Measurements from ENCODE around the gene POU2F1. TPM values are rescaled to one million over a fixed set of nuclear protein-coding genes. Genes with fewer than 3 reads are reported as not detected.

Gene POU2F1
- total and polyA plus RNA-seq, 2 experiments from 2014 or later: 38.8 to 66.1 TPM

GRCh38 chr1:167433884-167434283, 213.2 kb downstream of the POU2F1 start:
- ATAC-seq: no peak
- Histone ChIP-seq H3K4me1 (ENCODE audit: insufficient read depth) (peaks cover 30% of the 10 kb centered on the region), H3K9me2 (ENCODE audit: insufficient read depth) (no peaks in the 10 kb centered on the region; the same call in 1 of the 2 replicates), H3K27ac (ENCODE audit: low read depth) (no peak overlapping the region), H2AFZ (no peak overlapping the region), H3K4me2 (no peak overlapping the region), H3K4me3 (no peak overlapping the region), H3F3A (replicated peaks; ENCODE audit: low read depth) (peaks cover 9% of the 10 kb centered on the region; the same call in 1 of the 2 replicates), H4K20me1 (replicated peaks; ENCODE audit: insufficient read depth) (no peaks in the 10 kb centered on the region), H3K27me3 (ENCODE audit: insufficient read depth) (peaks cover 15% of the 10 kb centered on the region), H3K79me2 (replicated peaks; ENCODE audit: insufficient read depth) (no peaks in the 10 kb centered on the region), H3K36me3 (ENCODE audit: insufficient read depth) (no peaks in the 10 kb centered on the region; the same call in 1 of the 2 replicates)
- no peaks in the 10 kb centered on the region for H3K9me3 Mint-ChIP-seq
- no peak overlapping the region for H3K27ac Mint-ChIP-seq
- peaks cover 39% of the 10 kb centered on the region for H3K4me1 Mint-ChIP-seq
- no peaks in the 10 kb centered on the region; the same call in 2 of the 3 replicates for H3K36me3 Mint-ChIP-seq (ENCODE audit: low read depth)
- TF ChIP-seq NANOG (IDR thresholded peaks at IDR 0.05; ENCODE audit: borderline replicate concordance) (no peak), STAT1 (IDR thresholded peaks at IDR 0.05; ENCODE audit: unreplicated experiment) (no peak), ZNF331 (CRISPR knock-in tag; IDR thresholded peaks at IDR 0.05; ENCODE audit: low read depth) (no peak), EZH2 (IDR thresholded peaks at IDR 0.05; ENCODE audit: low read depth, unreplicated experiment) (no peak), POLR2AphosphoS5 (IDR thresholded peaks at IDR 0.05; ENCODE audit: low read depth) (no peak), JUNB (IDR thresholded peaks at IDR 0.05; ENCODE audit: unreplicated experiment) (no peak), CTCF (conservative IDR thresholded peaks at IDR 0.05; ENCODE audit: low read depth in 2 of 2) (no peak), ZNF114 (CRISPR knock-in tag; IDR thresholded peaks at IDR 0.05) (no peak), EZH2phosphoT487 (IDR thresholded peaks at IDR 0.05; ENCODE audit: unreplicated experiment) (no peak), CREB1 (CRISPR knock-in tag; IDR thresholded peaks at IDR 0.05; ENCODE audit: low read depth) (no peak)
- TF ChIP-seq, protein P1, sequence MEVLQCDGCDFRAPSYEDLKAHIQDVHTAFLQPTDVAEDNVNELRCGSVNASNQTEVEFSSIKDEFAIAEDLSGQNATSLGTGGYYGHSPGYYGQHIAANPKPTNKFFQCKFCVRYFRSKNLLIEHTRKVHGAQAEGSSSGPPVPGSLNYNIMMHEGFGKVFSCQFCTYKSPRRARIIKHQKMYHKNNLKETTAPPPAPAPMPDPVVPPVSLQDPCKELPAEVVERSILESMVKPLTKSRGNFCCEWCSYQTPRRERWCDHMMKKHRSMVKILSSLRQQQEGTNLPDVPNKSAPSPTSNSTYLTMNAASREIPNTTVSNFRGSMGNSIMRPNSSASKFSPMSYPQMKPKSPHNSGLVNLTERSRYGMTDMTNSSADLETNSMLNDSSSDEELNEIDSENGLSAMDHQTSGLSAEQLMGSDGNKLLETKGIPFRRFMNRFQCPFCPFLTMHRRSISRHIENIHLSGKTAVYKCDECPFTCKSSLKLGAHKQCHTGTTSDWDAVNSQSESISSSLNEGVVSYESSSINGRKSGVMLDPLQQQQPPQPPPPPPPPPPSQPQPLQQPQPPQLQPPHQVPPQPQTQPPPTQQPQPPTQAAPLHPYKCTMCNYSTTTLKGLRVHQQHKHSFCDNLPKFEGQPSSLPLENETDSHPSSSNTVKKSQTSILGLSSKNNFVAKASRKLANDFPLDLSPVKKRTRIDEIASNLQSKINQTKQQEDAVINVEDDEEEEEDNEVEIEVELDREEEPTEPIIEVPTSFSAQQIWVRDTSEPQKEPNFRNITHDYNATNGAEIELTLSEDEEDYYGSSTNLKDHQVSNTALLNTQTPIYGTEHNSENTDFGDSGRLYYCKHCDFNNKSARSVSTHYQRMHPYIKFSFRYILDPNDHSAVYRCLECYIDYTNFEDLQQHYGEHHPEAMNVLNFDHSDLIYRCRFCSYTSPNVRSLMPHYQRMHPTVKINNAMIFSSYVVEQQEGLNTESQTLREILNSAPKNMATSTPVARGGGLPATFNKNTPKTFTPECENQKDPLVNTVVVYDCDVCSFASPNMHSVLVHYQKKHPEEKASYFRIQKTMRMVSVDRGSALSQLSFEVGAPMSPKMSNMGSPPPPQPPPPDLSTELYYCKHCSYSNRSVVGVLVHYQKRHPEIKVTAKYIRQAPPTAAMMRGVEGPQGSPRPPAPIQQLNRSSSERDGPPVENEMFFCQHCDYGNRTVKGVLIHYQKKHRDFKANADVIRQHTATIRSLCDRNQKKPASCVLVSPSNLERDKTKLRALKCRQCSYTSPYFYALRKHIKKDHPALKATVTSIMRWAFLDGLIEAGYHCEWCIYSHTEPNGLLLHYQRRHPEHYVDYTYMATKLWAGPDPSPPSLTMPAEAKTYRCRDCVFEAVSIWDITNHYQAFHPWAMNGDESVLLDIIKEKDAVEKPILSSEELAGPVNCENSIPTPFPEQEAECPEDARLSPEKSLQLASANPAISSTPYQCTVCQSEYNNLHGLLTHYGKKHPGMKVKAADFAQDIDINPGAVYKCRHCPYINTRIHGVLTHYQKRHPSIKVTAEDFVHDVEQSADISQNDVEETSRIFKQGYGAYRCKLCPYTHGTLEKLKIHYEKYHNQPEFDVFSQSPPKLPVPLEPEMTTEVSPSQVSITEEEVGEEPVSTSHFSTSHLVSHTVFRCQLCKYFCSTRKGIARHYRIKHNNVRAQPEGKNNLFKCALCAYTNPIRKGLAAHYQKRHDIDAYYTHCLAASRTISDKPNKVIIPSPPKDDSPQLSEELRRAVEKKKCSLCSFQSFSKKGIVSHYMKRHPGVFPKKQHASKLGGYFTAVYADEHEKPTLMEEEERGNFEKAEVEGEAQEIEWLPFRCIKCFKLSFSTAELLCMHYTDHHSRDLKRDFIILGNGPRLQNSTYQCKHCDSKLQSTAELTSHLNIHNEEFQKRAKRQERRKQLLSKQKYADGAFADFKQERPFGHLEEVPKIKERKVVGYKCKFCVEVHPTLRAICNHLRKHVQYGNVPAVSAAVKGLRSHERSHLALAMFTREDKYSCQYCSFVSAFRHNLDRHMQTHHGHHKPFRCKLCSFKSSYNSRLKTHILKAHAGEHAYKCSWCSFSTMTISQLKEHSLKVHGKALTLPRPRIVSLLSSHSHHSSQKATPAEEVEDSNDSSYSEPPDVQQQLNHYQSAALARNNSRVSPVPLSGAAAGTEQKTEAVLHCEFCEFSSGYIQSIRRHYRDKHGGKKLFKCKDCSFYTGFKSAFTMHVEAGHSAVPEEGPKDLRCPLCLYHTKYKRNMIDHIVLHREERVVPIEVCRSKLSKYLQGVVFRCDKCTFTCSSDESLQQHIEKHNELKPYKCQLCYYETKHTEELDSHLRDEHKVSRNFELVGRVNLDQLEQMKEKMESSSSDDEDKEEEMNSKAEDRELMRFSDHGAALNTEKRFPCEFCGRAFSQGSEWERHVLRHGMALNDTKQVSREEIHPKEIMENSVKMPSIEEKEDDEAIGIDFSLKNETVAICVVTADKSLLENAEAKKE (CRISPR knock-in tag; IDR thresholded peaks at IDR 0.05): no peak
- TF ChIP-seq, protein P2, sequence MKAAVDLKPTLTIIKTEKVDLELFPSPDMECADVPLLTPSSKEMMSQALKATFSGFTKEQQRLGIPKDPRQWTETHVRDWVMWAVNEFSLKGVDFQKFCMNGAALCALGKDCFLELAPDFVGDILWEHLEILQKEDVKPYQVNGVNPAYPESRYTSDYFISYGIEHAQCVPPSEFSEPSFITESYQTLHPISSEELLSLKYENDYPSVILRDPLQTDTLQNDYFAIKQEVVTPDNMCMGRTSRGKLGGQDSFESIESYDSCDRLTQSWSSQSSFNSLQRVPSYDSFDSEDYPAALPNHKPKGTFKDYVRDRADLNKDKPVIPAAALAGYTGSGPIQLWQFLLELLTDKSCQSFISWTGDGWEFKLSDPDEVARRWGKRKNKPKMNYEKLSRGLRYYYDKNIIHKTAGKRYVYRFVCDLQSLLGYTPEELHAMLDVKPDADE (IDR thresholded peaks at IDR 0.05): no peak
- TF ChIP-seq, protein P3, sequence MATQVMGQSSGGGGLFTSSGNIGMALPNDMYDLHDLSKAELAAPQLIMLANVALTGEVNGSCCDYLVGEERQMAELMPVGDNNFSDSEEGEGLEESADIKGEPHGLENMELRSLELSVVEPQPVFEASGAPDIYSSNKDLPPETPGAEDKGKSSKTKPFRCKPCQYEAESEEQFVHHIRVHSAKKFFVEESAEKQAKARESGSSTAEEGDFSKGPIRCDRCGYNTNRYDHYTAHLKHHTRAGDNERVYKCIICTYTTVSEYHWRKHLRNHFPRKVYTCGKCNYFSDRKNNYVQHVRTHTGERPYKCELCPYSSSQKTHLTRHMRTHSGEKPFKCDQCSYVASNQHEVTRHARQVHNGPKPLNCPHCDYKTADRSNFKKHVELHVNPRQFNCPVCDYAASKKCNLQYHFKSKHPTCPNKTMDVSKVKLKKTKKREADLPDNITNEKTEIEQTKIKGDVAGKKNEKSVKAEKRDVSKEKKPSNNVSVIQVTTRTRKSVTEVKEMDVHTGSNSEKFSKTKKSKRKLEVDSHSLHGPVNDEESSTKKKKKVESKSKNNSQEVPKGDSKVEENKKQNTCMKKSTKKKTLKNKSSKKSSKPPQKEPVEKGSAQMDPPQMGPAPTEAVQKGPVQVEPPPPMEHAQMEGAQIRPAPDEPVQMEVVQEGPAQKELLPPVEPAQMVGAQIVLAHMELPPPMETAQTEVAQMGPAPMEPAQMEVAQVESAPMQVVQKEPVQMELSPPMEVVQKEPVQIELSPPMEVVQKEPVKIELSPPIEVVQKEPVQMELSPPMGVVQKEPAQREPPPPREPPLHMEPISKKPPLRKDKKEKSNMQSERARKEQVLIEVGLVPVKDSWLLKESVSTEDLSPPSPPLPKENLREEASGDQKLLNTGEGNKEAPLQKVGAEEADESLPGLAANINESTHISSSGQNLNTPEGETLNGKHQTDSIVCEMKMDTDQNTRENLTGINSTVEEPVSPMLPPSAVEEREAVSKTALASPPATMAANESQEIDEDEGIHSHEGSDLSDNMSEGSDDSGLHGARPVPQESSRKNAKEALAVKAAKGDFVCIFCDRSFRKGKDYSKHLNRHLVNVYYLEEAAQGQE (IDR thresholded peaks at IDR 0.05; ENCODE audit: unreplicated experiment): no peak
- no peak for DNase-seq (ENCODE audit: low spot score)
- H3K4me3 Mint-ChIP-seq: no peak overlapping the region
- peaks cover 24% of the 10 kb centered on the region for H3K27me3 Mint-ChIP-seq (ENCODE audit: insufficient read depth, low read depth, poor library complexity)
